Right cardiac atrium (tissue), 5 donors: Measurements from ENCODE around the gene FYB2. TPM values are rescaled to one million over a fixed set of nuclear protein-coding genes. Genes with fewer than 3 reads are reported as not detected.

Experiments
- ATAC-seq, 2 donors: fragments of 200-7000 bp; cut with Tn5 transposase; one replicate each; pipeline versions ENCODE4 v1.8.0 to v1.9.1; 2020; ENCODE audit warnings: moderate library complexity in 2 of 2, mild to moderate bottlenecking in 1 of 2
- DNase-seq, 3 donors: peaks; one replicate each; pipeline ENCODE4 v3.0.0-alpha.2; 2020
- H3K27ac ChIP-seq: one replicate; pipeline ENCODE4 v1.5.1; 2013; ENCODE audit warnings: mild to moderate bottlenecking, low read length, control low read depth, moderate library complexity
- H3K27me3 ChIP-seq: one replicate; pipeline ENCODE4 v1.6.1; 2013; ENCODE audit not compliant: control insufficient read depth, insufficient read depth
- H3K4me1 ChIP-seq: one replicate; pipeline ENCODE4 v1.6.1; 2013; ENCODE audit warnings: low read length; ENCODE audit not compliant: control insufficient read depth, insufficient read depth
- H3K4me3 ChIP-seq: one replicate; pipeline ENCODE4 v1.5.1; 2013; ENCODE audit warnings: low read length, control low read depth
- H3K9me3 ChIP-seq: one replicate; pipeline ENCODE4 v1.6.1; 2013; ENCODE audit warnings: low read length; ENCODE audit not compliant: control insufficient read depth
- WGBS: extraction: QIAGEN DNeasy Blood & Tissue Kit; methylation state at CpG from one replicate; pipeline ENCODE4 v1.1.7; 2013; 5-methylcytosine and 5-hydroxymethylcytosine counted together
- intact Hi-C, 4 donors: fragments of 100-400 bp; cut with DNase I; formaldehyde crosslinking; loops; one replicate each; pipeline versions ENCODE4 v1.11.0 to v1.14.0; 2022 to 2023
- polyA plus RNA-seq: library from polyadenylated mRNA; stranded (reverse); fragments of 200-250 nt; gene quantifications from one replicate; pipeline ENCODE4 v1.2.3, GENCODE V29; 2013
- total RNA-seq, 4 donors: library from RNA; stranded (reverse); fragmentation: NEBNext Ultra II Directional; extraction: Animal tissue kit (Norgen Biotek cat#: 25700); gene quantifications; one replicate each; pipeline ENCODE4 v1.2.1, GENCODE V29; 2021
- donor health status: healthy with polysubstance abuse.
- donor health status: DM: no; HTN: yes; CAD: no.
- donor health status: DM: no; HTN: no; CAD: no.
- donor health status: DM: no; HTN: yes; CAD: no; lungs with severe emphysema.
- donor health status: DM: yes; HTN: yes; CAD: no.

Gene FYB2
- total and polyA plus RNA-seq, 5 donors, result 0.14 to 0.79 (median 0.69) TPM; not detected in 1

DNA sequence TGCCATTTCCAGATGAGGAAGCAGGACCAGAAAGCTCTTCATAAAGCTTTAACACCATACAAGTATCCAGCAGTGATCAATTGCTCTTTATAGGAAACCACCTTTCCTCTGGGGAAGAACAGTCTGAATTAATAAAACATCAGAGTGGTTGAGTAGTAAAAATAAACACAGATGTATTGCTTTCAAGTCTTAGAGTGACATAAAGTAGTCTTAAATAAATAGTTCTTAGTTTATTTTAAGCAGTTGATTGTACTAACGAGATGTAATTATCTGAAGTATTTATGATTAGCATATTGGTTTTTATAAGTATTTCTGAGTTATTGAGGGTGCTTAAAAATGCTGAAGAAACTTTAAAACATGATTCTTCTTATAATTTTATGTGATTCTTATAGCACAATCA lies 107.1 kb downstream of the FYB2 start:
- Histone ChIP-seq H3K9me3 (no peaks in the 10 kb centered on the region), H3K4me3 (no peak overlapping the region), H3K27ac (no peak overlapping the region), H3K27me3 (no peaks in the 10 kb centered on the region), H3K4me1 (no peaks in the 10 kb centered on the region)
- DNase-seq (no peak), ATAC-seq (no peak)
- intact Hi-C loops, result loop anchor here in 1 of 4 donors (10.0 kb wide), 1 partner anchor 1427 kb away; no protein-coding TSS in a partner anchor
- 64% methylated on average over 1 of the region's 1 CpG for WGBS

DNA sequence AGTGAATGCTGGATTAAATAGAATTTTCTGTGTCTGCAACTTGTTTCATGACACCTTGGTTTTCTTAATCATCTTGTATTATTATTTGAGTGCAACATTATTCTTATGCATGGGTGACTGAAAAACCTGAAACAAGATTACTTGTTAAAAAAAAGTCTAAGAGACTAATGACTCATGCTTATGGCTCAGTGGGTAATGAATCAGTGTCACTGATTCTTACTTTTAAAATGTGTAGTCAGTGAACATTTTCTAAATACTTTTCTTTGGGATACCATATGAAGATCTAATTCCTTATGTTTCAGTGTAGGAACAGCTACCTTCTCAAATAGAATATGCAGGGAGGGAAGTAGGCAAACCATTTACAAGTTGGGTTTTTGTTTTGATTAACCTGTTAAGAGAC lies 108.6 kb downstream of the FYB2 start:
- no peak overlapping the region for H3K4me3 ChIP-seq
- ATAC-seq, result no peak
- H3K27ac ChIP-seq, result no peak overlapping the region
- no peaks in the 10 kb centered on the region for H3K27me3 ChIP-seq
- H3K9me3 ChIP-seq, result no peaks in the 10 kb centered on the region
- DNase-seq, result no peak
- intact Hi-C loops, result loop anchor here in 1 of 4 donors (10.0 kb wide), 1 partner anchor 1426 kb away; no protein-coding TSS in a partner anchor
- H3K4me1 ChIP-seq, result no peaks in the 10 kb centered on the region

DNA sequence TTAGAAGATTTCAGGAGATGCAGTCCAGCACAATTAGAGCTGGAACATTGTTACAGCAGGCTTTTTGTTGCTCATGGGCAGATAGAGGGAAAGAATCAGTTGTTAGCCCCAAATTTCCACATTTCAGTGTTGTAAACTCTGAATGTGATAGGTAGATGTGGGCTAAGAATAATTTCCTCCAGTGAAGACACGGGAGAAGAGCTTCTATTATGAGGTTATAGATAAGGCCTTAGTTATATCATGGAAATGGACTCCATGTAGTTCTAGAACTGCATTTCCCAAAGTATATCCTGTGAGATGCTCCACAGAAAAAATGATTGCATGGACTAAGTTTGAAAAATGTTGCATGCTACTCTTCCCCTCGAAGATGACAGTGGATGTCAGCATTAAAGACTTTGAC lies 109.2 kb downstream of the FYB2 start:
- DNase-seq (no peak), ATAC-seq (peak; percentile 26 to 43)
- intact Hi-C loops, result loop anchor here in 1 of 4 donors (10.0 kb wide), 2 partner anchors 65 to 1425 kb away; partner anchors contain the start of gene PRKAA2
- H3K27me3 ChIP-seq, result no peaks in the 10 kb centered on the region
- no peak overlapping the region for H3K27ac ChIP-seq
- H3K9me3 ChIP-seq, result no peaks in the 10 kb centered on the region
- H3K4me3 ChIP-seq, result no peak overlapping the region
- no peaks in the 10 kb centered on the region for H3K4me1 ChIP-seq
- WGBS, result 35% methylated on average over 2 of the region's 2 CpGs

GRCh38 chr1:56709269-56709880 lies 109.8 kb downstream of the FYB2 start:
- 7% methylated on average over 2 of the region's 2 CpGs for WGBS
- no peaks in the 10 kb centered on the region for H3K9me3 ChIP-seq
- H3K4me1 ChIP-seq, result no peaks in the 10 kb centered on the region
- no peak for DNase-seq
- intact Hi-C loops, result loop anchor here in 1 of 4 donors (10.0 kb wide), 1 partner anchor 65 kb away; the partner anchor contains the start of gene PRKAA2
- peak; percentile 68 to 73 for ATAC-seq
- H3K4me3 ChIP-seq, result no peak overlapping the region
- no peaks in the 10 kb centered on the region for H3K27me3 ChIP-seq
- H3K27ac ChIP-seq, result no peak overlapping the region

GRCh38 chr1:56707379-56707778 lies 111.8 kb downstream of the FYB2 start:
- intact Hi-C loops, result loop anchor here in 1 of 4 donors (10.0 kb wide), 1 partner anchor 63 kb away; the partner anchor contains the start of gene PRKAA2
- no peak overlapping the region for H3K4me3 ChIP-seq

GRCh38 chr1:56703747-56704146 lies 115.5 kb downstream of the FYB2 start:
- WGBS, result 79% methylated on average over 1 of the region's 1 CpG
- intact Hi-C loops, result loop anchor here in 1 of 4 donors (10.0 kb wide), 1 partner anchor 59 kb away; the partner anchor contains the start of gene PRKAA2

More at GRCh38 chr1:56707379-56707778, 111.8 kb downstream of the FYB2 start:
- Histone ChIP-seq H3K4me1 (no peaks in the 10 kb centered on the region), H3K27me3 (no peaks in the 10 kb centered on the region), H3K9me3 (no peaks in the 10 kb centered on the region), H3K27ac (no peak overlapping the region)
- DNase-seq, result peak in 1 of 3 donors; percentile 4
- ATAC-seq, result no peak
- WGBS, result 74% methylated on average over 4 of the region's 4 CpGs

GRCh38 chr1:56696663-56697062 lies 122.5 kb downstream of the FYB2 start:
- intact Hi-C loops, result no loop called here
- Histone ChIP-seq H3K27ac (no peak overlapping the region), H3K4me3 (no peak overlapping the region)

More at GRCh38 chr1:56703747-56704146, 115.5 kb downstream of the FYB2 start:
- no peaks in the 10 kb centered on the region for H3K9me3 ChIP-seq
- DNase-seq (no peak), ATAC-seq (no peak)
- H3K4me3 ChIP-seq, result no peak overlapping the region
- no peaks in the 10 kb centered on the region for H3K27me3 ChIP-seq
- H3K4me1 ChIP-seq, result no peaks in the 10 kb centered on the region
- no peak overlapping the region for H3K27ac ChIP-seq

DNA sequence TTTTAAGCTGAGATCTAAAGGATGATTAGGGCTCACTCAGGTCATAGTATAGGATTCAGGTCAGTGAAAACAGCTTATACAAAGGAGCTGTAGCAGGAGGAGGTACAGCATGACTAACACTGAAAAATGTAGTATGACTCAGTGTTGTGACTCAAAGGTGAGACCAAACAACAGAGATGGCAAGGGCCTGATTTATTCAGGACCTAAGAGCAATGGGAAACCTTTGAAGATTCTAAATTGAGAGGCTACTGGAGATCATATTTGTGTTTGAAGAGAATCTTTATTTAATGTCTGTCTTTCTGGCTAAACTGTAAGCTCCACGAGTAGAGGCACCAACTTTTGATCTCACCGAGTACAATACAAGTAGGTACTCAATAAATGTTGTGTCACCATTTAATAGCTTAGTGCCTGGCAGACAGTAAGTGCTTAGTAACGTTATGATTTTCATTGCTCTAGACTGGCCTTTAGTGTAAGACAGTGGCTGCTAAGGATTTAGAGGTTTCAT lies 130.6 kb downstream of the FYB2 start:
- 68% methylated on average over 3 of the region's 3 CpGs for WGBS
- Histone ChIP-seq H3K27ac (no peak overlapping the region), H3K9me3 (no peaks in the 10 kb centered on the region), H3K4me3 (no peak overlapping the region), H3K27me3 (no peaks in the 10 kb centered on the region), H3K4me1 (peaks cover 3% of the 10 kb centered on the region)
- no peak for DNase-seq
- intact Hi-C loops, result no loop called here
- peak in 1 of 2 donors; percentile 40 for ATAC-seq

More at GRCh38 chr1:56696663-56697062, 122.5 kb downstream of the FYB2 start:
- WGBS, result 83% methylated on average over 3 of the region's 3 CpGs
- H3K4me1 ChIP-seq, result no peaks in the 10 kb centered on the region
- no peaks in the 10 kb centered on the region for H3K27me3 ChIP-seq
- no peak for DNase-seq
- H3K9me3 ChIP-seq, result no peaks in the 10 kb centered on the region
- no peak for ATAC-seq

GRCh38 chr1:56686169-56686568 lies 133.0 kb downstream of the FYB2 start:
- H3K27ac ChIP-seq, result no peak overlapping the region
- 90% methylated on average over 2 of the region's 2 CpGs for WGBS
- intact Hi-C loops, result no loop called here

GRCh38 chr1:56683569-56683968 lies 135.6 kb downstream of the FYB2 start:
- no peaks in the 10 kb centered on the region for H3K27me3 ChIP-seq
- intact Hi-C loops, result no loop called here
- H3K9me3 ChIP-seq, result no peaks in the 10 kb centered on the region
- H3K4me3 ChIP-seq, result no peak overlapping the region
- DNase-seq, result no peak
- peaks cover 3% of the 10 kb centered on the region for H3K4me1 ChIP-seq
- no peak overlapping the region for H3K27ac ChIP-seq
- no peak for ATAC-seq

More at GRCh38 chr1:56686169-56686568, 133.0 kb downstream of the FYB2 start:
- Histone ChIP-seq H3K27me3 (no peaks in the 10 kb centered on the region), H3K4me1 (peaks cover 3% of the 10 kb centered on the region), H3K9me3 (no peaks in the 10 kb centered on the region), H3K4me3 (no peak overlapping the region)
- no peak for ATAC-seq
- no peak for DNase-seq

DNA sequence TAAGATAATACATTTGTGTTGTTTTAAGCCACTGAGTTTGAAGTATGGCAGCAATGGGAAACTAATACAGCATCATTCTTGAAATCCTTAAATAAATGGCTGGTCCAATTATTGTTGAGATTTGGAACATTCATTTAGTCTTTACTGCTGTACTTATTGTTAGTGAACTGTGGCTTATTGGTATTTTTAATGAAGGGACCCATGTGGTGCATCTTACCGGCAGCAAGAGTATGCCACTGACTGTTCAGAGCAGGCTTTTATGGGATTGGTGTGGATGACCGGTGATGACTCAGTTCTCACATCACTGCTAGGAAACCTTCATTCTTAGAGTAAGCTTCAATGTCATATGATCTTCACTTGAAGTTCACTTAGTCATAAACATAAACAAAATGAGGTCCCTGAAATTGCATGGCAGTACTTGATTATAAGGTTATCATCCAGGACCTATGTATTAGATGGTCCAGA lies 142.6 kb downstream of the FYB2 start:
- no peak overlapping the region for H3K27ac ChIP-seq
- WGBS, result 96% methylated on average over 2 of the region's 2 CpGs
- no peaks in the 10 kb centered on the region for H3K9me3 ChIP-seq
- intact Hi-C loops, result no loop called here
- peak in 1 of 2 donors; percentile 50 for ATAC-seq
- no peaks in the 10 kb centered on the region for H3K27me3 ChIP-seq
- no peak overlapping the region for H3K4me3 ChIP-seq
- no peak for DNase-seq
- no peaks in the 10 kb centered on the region for H3K4me1 ChIP-seq
